GM10248 (cell line): ENCODE measurements around the gene FGF2.
"Not testable (repeated sequence)": the region's sequence is repeated elsewhere in the genome, so short reads cannot be mapped to it uniquely, and the experiment has no call there.

Experiments
- CTCF ChIA-PET: fragments of 300-600 bp; sonication (Branson Sonifier 250); formaldehyde crosslinking; extraction: SDS; loops from one replicate; lab custom pipeline; 2021; ENCODE audit warnings: antibody characterized with exemption; lab: Yijun Ruan, JAX
- POLR2A ChIA-PET: fragments of 350-650 bp; sonication (Branson Sonifier 250); formaldehyde crosslinking; extraction: SDS; loops from one replicate; lab custom pipeline; 2020; ENCODE audit warnings: antibody characterized with exemption; lab: Yijun Ruan, JAX
- DNase-seq: peaks from one replicate; pipeline ENCODE4 v3.0.0; 2012; ENCODE audit errors: extremely low spot score
- TF ChIP-seq, protein P1 (sequence below): IDR thresholded peaks from 2 replicates; pipeline ENCODE4 v1.5.1; 2012; ENCODE audit warnings: mild to moderate bottlenecking, low read depth; ENCODE audit errors: extremely low read depth, missing control alignments, control extremely low read depth

The FGF2 gene

DNA sequence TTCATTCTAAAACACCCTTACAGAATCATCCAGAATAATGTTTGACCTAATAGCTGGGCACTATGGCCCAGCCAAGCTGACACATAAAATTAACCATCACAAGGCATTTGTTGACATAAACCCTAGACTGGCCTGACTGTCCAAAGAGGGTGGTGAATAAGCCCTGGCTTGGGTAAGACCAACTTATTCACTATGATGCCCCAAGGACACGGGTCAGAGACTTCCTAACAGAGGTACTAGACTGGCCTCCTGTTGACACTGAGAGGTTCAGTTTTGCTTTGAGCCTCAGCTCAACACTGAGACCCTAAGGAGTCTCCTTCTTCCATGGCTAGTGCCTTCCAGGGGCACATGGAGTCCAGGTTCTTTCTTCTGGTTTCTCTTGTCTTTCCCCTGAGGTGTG, 21.3 kb downstream of the FGF2 start:
- CTCF ChIA-PET = no interaction called here
- TF ChIP-seq, protein P1, sequence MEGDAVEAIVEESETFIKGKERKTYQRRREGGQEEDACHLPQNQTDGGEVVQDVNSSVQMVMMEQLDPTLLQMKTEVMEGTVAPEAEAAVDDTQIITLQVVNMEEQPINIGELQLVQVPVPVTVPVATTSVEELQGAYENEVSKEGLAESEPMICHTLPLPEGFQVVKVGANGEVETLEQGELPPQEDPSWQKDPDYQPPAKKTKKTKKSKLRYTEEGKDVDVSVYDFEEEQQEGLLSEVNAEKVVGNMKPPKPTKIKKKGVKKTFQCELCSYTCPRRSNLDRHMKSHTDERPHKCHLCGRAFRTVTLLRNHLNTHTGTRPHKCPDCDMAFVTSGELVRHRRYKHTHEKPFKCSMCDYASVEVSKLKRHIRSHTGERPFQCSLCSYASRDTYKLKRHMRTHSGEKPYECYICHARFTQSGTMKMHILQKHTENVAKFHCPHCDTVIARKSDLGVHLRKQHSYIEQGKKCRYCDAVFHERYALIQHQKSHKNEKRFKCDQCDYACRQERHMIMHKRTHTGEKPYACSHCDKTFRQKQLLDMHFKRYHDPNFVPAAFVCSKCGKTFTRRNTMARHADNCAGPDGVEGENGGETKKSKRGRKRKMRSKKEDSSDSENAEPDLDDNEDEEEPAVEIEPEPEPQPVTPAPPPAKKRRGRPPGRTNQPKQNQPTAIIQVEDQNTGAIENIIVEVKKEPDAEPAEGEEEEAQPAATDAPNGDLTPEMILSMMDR = no peak
- POLR2A ChIA-PET = no interaction called here
- DNase-seq = no peak

DNA sequence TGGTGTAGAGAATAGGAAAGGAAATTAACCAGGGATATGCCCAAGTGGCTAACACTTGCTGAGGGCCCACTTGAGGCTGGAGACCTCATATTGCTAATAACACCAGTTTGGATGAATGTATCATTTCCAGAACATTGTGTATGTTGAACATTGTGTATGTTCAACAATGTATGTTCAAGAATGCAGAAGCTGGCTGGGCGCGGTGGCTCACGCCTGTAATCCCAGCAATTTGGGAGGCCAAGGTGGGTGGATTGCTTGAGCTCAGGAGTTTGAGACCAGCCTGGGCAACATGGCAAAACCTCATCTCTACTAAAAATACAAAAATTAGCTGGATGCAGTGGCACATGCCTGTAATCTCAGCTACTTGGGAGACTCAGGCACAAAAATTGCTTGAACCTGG, 23.2 kb downstream of the FGF2 start:
- CTCF ChIA-PET = interaction anchor here (0.7 kb wide), 1 partner anchor 11 kb away, joined by 3 read pairs; no protein-coding TSS in a partner anchor
- DNase-seq, POLR2A ChIA-PET: not testable (repeated sequence)

DNA sequence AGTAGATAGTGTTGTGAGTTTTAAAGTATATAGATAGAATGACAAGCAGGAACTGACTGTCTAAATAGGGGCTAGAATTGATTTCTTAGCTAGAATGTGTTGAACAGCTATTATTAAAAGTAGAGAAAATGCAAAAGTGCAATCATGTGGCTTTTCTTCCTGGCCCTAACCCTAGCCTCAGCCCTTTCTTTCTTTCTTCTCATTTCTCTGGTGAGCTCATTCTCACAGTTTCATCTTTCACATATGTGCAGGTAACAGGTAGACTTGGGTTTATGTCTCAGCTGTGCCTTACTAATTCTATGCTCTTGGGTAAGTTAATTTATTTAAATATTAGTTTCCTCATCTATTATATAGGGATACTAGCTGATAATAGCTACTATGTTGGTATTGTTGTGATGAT, 24.9 kb downstream of the FGF2 start:
- ChIA-PET POLR2A (no interaction called here), CTCF (interaction anchor here (1.1 to 1.7 kb wide), 4 partner anchors 10 to 21 kb away, joined by 3 to 7 read pairs (median 4); no protein-coding TSS in a partner anchor)
- TF ChIP-seq, protein P1 = no peak
- DNase-seq = no peak

DNA sequence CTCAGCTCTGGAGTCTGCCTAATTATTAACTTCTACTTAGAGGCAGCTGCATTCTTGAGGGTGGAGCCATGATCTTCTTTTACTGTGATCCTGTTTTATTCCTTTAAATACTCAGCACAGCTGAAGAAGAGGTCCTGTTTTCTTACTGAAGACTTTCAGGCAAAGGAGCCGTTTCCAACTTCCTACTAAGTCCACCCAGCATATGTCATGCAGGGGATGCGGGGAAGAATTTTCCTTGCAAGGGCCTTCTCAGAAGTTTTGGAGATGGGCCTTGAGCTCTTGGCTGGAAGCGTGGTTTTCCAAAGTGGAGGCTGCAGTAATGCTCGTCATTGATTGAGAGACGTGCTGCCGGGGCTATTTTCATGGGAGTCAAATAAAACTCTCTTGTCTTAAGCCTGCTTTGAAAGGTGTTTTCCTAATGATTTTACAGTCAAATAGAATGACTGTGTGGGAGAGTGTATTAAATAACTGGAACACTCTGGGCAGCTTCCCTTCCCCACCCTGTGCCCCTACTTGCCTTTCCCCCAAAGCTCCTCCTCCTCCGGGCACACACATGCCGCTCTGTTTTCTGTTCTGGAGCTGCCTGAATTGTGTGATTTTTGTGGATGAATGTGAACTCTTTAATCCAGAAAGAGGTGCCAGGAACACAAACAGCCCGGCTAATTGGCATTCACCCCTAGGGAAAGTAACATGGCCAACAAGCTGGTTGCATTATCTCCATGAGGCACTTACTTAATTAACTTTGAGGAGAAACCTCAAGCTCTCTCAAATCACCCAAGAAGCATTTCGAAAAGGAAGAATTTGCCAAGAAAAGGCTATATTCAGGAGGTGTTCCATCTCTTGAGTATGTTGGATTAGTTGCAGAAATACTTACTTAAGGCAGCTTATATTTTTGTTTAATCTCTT, 28.1 kb downstream of the FGF2 start:
- ChIA-PET POLR2A (no interaction called here), CTCF (interaction anchor here (0.7 to 1.3 kb wide), 6 partner anchors 10 to 22 kb away, joined by 3 to 5 read pairs (median 4); no protein-coding TSS in a partner anchor)
- DNase-seq = no peak
- TF ChIP-seq, protein P1 = no peak

DNA sequence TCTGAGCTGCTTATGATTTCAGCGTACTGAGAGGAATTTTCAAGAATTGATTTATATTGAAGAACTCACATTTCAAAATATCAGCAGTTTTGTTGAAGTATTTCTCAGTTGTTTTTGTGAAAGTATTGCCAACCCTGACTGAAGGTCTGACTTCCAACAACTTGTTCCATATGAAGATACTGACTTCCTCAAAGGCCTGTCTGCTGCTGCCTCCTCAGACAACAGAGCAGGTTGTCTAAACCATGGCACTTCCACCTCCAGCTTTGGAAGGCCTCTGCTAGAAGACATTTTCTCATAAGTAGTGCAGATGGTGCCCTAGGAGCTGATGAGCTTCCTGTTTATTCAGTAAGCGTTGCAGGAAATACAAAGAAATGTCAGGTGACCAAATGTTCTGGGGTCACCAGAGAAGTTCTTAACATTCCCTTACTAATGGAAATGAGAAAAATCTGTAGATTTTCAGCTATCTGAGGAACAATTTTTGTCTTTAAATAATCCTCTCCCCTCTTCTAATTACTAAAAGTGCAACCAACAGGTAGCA, 28.8 kb downstream of the FGF2 start:
- CTCF ChIA-PET = interaction anchor here (0.7 to 1.2 kb wide), 4 partner anchors 9 to 21 kb away, joined by 3 to 4 read pairs (median 4); no protein-coding TSS in a partner anchor
- no peak for DNase-seq
- POLR2A ChIA-PET = no interaction called here
- TF ChIP-seq, protein P1 = no peak

DNA sequence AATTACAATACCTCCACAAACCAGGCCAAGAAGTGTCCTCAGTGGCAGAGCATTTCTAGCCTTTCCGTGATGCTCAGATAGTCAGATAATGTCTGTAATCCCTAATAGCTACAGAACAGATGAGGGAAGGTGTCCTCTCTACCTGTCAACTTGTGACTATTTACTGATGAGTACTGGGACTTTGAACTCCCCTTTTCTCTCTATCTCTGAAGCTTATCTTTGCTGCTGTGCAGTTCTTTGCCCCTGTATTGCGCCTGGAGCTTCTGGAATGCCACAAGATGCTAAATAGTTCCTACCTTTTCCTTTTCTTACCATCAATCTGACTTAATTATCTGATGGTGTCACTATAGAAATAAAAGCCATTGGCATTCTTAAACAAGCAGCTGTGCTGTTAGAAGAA, 30.5 kb downstream of the FGF2 start:
- TF ChIP-seq, protein P1 = no peak
- DNase-seq = no peak
- POLR2A ChIA-PET = no interaction called here
- CTCF ChIA-PET = interaction anchor here (0.8 to 2.0 kb wide), 4 partner anchors 17 to 57 kb away, joined by 3 to 6 read pairs (median 4); no protein-coding TSS in a partner anchor
